ENCODE results near the gene WDR1.

DNA sequence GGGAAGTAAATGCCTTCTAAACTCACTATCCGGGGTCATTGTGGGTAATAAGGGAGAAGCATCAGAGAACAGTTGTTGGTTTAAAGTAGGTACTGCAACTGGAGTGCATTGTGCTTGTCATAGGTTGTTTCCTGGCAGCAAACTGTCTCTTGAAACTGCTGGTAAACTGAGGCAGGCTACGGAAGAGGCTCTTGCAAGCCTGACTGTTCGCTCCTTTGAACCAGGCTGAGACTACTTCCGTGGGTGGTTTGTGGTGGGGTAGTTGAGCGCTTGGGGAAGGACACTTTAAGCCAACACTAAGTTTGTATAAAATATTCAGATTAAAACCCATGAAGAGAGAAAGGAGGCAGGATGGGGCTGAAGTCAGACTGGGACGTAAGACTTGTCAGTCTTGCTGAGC, 45.2 kb upstream of the WDR1 start:
- TF ChIP-seq CTCF (IDR thresholded peaks at IDR 0.05) (no peak), POLR2A (IDR thresholded peaks at IDR 0.05) (no peak)
